SIG-M5 treated with dmso at 0.1 percent for 504 hours (cell line): ENCODE data around the gene MTPN.

Experiments
- DNase-seq: peaks from one replicate; lab custom pipeline; 2025; ENCODE audit not compliant: unreplicated experiment; lab: John Stamatoyannopoulos, UW

Gene MTPN

GRCh38 chr7:135929249-135929648, 47.9 kb downstream of the MTPN start:
- DNase-seq, result no peak

GRCh38 chr7:135928136-135928535, 49.0 kb downstream of the MTPN start:
- DNase-seq, result no peak

GRCh38 chr7:135925210-135925609, 51.9 kb downstream of the MTPN start:
- DNase-seq, result no peak

- no peak for DNase-seq
These were observed 52.9 kb downstream of the MTPN start for GRCh38 chr7:135924302-135924701.

GRCh38 chr7:135922263-135922662, 54.9 kb downstream of the MTPN start:
- DNase-seq, result no peak

- no peak for DNase-seq
These were observed 56.7 kb downstream of the MTPN start for GRCh38 chr7:135920478-135920877.

- no peak for DNase-seq
These were observed 57.9 kb downstream of the MTPN start for GRCh38 chr7:135919071-135919841.

GRCh38 chr7:135918134-135918533, 59.0 kb downstream of the MTPN start:
- no peak for DNase-seq

GRCh38 chr7:135917721-135918120, 59.4 kb downstream of the MTPN start:
- peak; percentile 40 for DNase-seq

- DNase-seq, result no peak
These were observed 62.8 kb downstream of the MTPN start for GRCh38 chr7:135914346-135914745.

GRCh38 chr7:135913404-135913803, 63.8 kb downstream of the MTPN start:
- no peak for DNase-seq

GRCh38 chr7:135911099-135911498, 66.1 kb downstream of the MTPN start:
- no peak for DNase-seq

GRCh38 chr7:135910393-135911036, 66.6 kb downstream of the MTPN start:
- no peak for DNase-seq

- DNase-seq, result no peak
These were observed 71.3 kb downstream of the MTPN start for GRCh38 chr7:135905858-135906257.

GRCh38 chr7:135905355-135905754, 71.8 kb downstream of the MTPN start:
- no peak for DNase-seq

- DNase-seq, result no peak
These were observed 72.9 kb downstream of the MTPN start for GRCh38 chr7:135904282-135904681.

- no peak for DNase-seq
These were observed 75.3 kb downstream of the MTPN start for GRCh38 chr7:135901585-135902540.

- DNase-seq, result no peak
These were observed 77.1 kb downstream of the MTPN start for GRCh38 chr7:135900065-135900546.

GRCh38 chr7:135899458-135900064, 77.6 kb downstream of the MTPN start:
- no peak for DNase-seq

GRCh38 chr7:135898226-135898625, 78.9 kb downstream of the MTPN start:
- DNase-seq, result no peak

- DNase-seq, result no peak
These were observed 82.3 kb downstream of the MTPN start for GRCh38 chr7:135894816-135895215.
